Lung (tissue), 12 donors: ENCODE data around the gene PTPRE. TPM values are rescaled to one million over a fixed set of nuclear protein-coding genes. Genes with fewer than 3 reads are reported as not detected.

ENCODE experiments used
- ATAC-seq: fragments of 200-7000 bp; cut with Tn5 transposase; one replicate; pipeline ENCODE4 v1.9.1; 2020; ENCODE audit warnings: moderate number of reproducible peaks; ENCODE audit not compliant: insufficient read depth, low FRiP score
- DNase-seq, 3 donors: peaks; one replicate each; pipeline ENCODE4 v3.0.0-alpha.2; 2013 to 2017
- H3K27ac ChIP-seq, 2 donors: one replicate each; pipeline ENCODE4 v1.5.1; 2013; ENCODE audit warnings: mild to moderate bottlenecking in 2 of 2, moderate library complexity in 2 of 2, control low read depth in 1 of 2, inconsistent platforms in 1 of 2, low read depth in 1 of 2, low read length in 1 of 2
- H3K27me3 ChIP-seq, 3 donors: one replicate each; pipeline ENCODE4 v1.5.1; 2013; ENCODE audit warnings: low read length in 2 of 3; ENCODE audit not compliant: control insufficient read depth in 3 of 3, insufficient read depth in 3 of 3
- H3K36me3 ChIP-seq, 4 donors: one replicate each; pipeline ENCODE4 v1.5.1; 2013; ENCODE audit warnings: low read length in 4 of 4, mild to moderate bottlenecking in 1 of 4, moderate library complexity in 1 of 4; ENCODE audit not compliant: control insufficient read depth in 4 of 4, insufficient read depth in 4 of 4
- H3K4me1 ChIP-seq, 5 donors: one replicate each; pipeline ENCODE4 v1.5.1; 2013; ENCODE audit warnings: low read length in 5 of 5, mild to moderate bottlenecking in 2 of 5, moderate library complexity in 1 of 5; ENCODE audit not compliant: control insufficient read depth in 5 of 5, insufficient read depth in 5 of 5
- H3K4me3 ChIP-seq: one replicate; pipeline ENCODE4 v1.5.1; 2013; ENCODE audit warnings: mild to moderate bottlenecking, control low read depth, moderate library complexity
- H3K9ac ChIP-seq, 2 donors: one replicate each; pipeline ENCODE4 v1.5.1; 2013; ENCODE audit warnings: low read length in 2 of 2, control low read depth in 1 of 2; ENCODE audit not compliant: insufficient read depth in 1 of 2
- H3K9me3 ChIP-seq, 4 donors: one replicate each; pipeline ENCODE4 v1.5.1; 2013; ENCODE audit warnings: low read length in 3 of 4, mild to moderate bottlenecking in 1 of 4, moderate library complexity in 1 of 4; ENCODE audit not compliant: control insufficient read depth in 4 of 4, insufficient read depth in 3 of 4
- CTCF ChIP-seq: IDR thresholded peaks from 2 replicates; pipeline ENCODE4 v1.5.1; 2012; ENCODE audit warnings: mild to moderate bottlenecking; ENCODE audit errors: control extremely low read depth, extremely low read depth
- WGBS, 2 donors: extraction: QIAGEN DNeasy Blood & Tissue Kit; methylation state at CpG; one replicate each; pipeline ENCODE4 v1.1.7; 2013; 5-methylcytosine and 5-hydroxymethylcytosine counted together
- polyA plus RNA-seq, 2 donors: library from polyadenylated mRNA; stranded (reverse); fragments of 200-250 nt; gene quantifications; one replicate each; pipeline ENCODE4 v1.2.1, GENCODE V29; 2013
- total RNA-seq, 2 donors: library from RNA; depleted of rRNA in 1 of 2; stranded (reverse); fragments of >200 nt in 1 of 2; gene quantifications; one replicate each; pipeline ENCODE4 v1.2.1, GENCODE V29; 2014 to 2021
- donor health status: control.
- donor health status: control.
- donor health status: Bipolar disorder and iron deficiency.
- donor health status: healthy.
- donor health status: DM: yes; HTN: yes; CAD: no.

The PTPRE gene
- total and polyA plus RNA-seq, 4 donors: 15.5 to 68.7 (median 36.5) TPM

GRCh38 chr10:128099901-128100300, 193.0 kb downstream of the PTPRE start:
- 96 to 97% methylated on average over 10 of the region's 10 CpGs for WGBS, 2 donors
- no peak for ATAC-seq

GRCh38 chr10:128101901-128102300, 195.0 kb downstream of the PTPRE start:
- ATAC-seq (no peak), DNase-seq (no peak)
- no peak overlapping the region for H3K4me3 ChIP-seq
- no peaks in the 10 kb centered on the region for H3K27me3 ChIP-seq
- no peaks in the 10 kb centered on the region for H3K4me1 ChIP-seq
- no peak overlapping the region for H3K27ac ChIP-seq
- H3K9ac ChIP-seq: no peak overlapping the region
- H3K9me3 ChIP-seq: peaks cover 0 to 2% (median 0%) of the 10 kb centered on the region in 4 donors
- H3K36me3 ChIP-seq: peaks cover 0 to 49% (median 15%) of the 10 kb centered on the region in 4 donors
- 76 to 77% methylated on average over 1 of the region's 1 CpG for WGBS, 2 donors
- no peak for TF ChIP-seq CTCF

More at GRCh38 chr10:128099901-128100300, 193.0 kb downstream of the PTPRE start:
- Histone ChIP-seq H3K36me3 (peaks cover 0 to 35% (median 9%) of the 10 kb centered on the region in 4 donors), H3K9ac (no peak overlapping the region), H3K27ac (no peak overlapping the region), H3K4me1 (no peaks in the 10 kb centered on the region), H3K27me3 (no peaks in the 10 kb centered on the region), H3K9me3 (peaks cover 0 to 2% (median 0%) of the 10 kb centered on the region in 4 donors), H3K4me3 (no peak overlapping the region)
- TF ChIP-seq CTCF: no peak
- DNase-seq: no peak

- WGBS, 2 donors: 62 to 68% methylated on average over 19 of the region's 19 CpGs
- TF ChIP-seq CTCF: no peak
These were observed 195.8 kb downstream of the PTPRE start for GRCh38 chr10:128102480-128103228.

More at GRCh38 chr10:128102480-128103228, 195.8 kb downstream of the PTPRE start:
- ATAC-seq (no peak), DNase-seq (no peak)
- H3K27me3 ChIP-seq: no peaks in the 10 kb centered on the region
- H3K36me3 ChIP-seq: peaks cover 0 to 49% (median 14%) of the 10 kb centered on the region in 4 donors
- H3K4me3 ChIP-seq: no peak overlapping the region
- H3K27ac ChIP-seq: no peak overlapping the region
- H3K9me3 ChIP-seq: peaks cover 0 to 2% (median 0%) of the 10 kb centered on the region in 4 donors
- H3K9ac ChIP-seq: no peak overlapping the region
- H3K4me1 ChIP-seq: no peaks in the 10 kb centered on the region
